Measurements from ENCODE around the gene CNNM2.

DNA sequence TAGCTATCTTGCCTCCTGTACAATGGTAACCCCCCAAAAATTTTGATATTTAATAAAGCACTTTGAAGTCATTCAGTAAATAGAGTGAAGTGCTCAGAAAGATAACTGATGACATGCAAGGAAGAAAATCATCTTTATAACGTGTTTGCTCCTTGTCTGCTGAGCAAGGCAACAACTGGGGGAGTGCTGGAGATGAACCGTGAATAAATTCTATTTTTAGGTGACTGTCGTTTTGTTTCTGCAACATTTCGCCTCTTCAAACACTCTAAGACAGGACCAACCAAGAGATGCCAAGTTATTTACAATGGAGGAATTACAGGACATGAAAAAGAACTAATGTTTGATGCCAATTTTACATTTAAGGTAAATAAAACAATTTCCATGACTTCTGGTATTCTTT, 39.5 kb upstream of the CNNM2 start:
- TF ChIP-seq, protein P1, sequence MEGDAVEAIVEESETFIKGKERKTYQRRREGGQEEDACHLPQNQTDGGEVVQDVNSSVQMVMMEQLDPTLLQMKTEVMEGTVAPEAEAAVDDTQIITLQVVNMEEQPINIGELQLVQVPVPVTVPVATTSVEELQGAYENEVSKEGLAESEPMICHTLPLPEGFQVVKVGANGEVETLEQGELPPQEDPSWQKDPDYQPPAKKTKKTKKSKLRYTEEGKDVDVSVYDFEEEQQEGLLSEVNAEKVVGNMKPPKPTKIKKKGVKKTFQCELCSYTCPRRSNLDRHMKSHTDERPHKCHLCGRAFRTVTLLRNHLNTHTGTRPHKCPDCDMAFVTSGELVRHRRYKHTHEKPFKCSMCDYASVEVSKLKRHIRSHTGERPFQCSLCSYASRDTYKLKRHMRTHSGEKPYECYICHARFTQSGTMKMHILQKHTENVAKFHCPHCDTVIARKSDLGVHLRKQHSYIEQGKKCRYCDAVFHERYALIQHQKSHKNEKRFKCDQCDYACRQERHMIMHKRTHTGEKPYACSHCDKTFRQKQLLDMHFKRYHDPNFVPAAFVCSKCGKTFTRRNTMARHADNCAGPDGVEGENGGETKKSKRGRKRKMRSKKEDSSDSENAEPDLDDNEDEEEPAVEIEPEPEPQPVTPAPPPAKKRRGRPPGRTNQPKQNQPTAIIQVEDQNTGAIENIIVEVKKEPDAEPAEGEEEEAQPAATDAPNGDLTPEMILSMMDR (IDR thresholded peaks at IDR 0.05): no peak
- no peak for TF ChIP-seq EZH2 (IDR thresholded peaks at IDR 0.05; ENCODE audit: borderline replicate concordance, insufficient read depth, low read depth, low read length, poor library complexity, severe bottlenecking)
